PFSK-1 (cell line): ENCODE data around the gene CHST10.

Experiments used
- FOXP2 ChIP-seq: optimal IDR thresholded peaks from 2 replicates; pipeline ENCODE3; 2011; ENCODE audit warnings: borderline replicate concordance, control low read depth, inconsistent platforms; ENCODE audit not compliant: insufficient read depth; ENCODE audit errors: extremely low read length, extremely low read depth
- POLR2AphosphoS5 ChIP-seq: IDR thresholded peaks from 2 replicates; pipeline ENCODE4 v1.6.1; 2012; ENCODE audit warnings: low read depth, mild to moderate bottlenecking, control low read depth, low read length, moderate library complexity
- SIN3A ChIP-seq: IDR thresholded peaks from 2 replicates; pipeline ENCODE4 v1.6.1; 2012; ENCODE audit warnings: mild to moderate bottlenecking, low read length, moderate library complexity, borderline replicate concordance; ENCODE audit not compliant: insufficient read depth
- TAF1 ChIP-seq: IDR thresholded peaks from 2 replicates; pipeline ENCODE4 v1.6.1; 2012; ENCODE audit warnings: low read length, control low read depth, borderline replicate concordance; ENCODE audit not compliant: insufficient read depth
- TF ChIP-seq, protein P1 (sequence below), 2 experiments: IDR thresholded peaks; 2 replicates each; pipeline versions ENCODE4 v1.6.1 to v1.8.0; 2011 to 2012; ENCODE audit warnings: low read depth in 2 of 2, low read length in 2 of 2, control low read depth in 1 of 2, inconsistent platforms in 1 of 2, mild to moderate bottlenecking in 1 of 2, moderate library complexity in 1 of 2; ENCODE audit not compliant: insufficient read depth in 1 of 2

Gene CHST10

DNA sequence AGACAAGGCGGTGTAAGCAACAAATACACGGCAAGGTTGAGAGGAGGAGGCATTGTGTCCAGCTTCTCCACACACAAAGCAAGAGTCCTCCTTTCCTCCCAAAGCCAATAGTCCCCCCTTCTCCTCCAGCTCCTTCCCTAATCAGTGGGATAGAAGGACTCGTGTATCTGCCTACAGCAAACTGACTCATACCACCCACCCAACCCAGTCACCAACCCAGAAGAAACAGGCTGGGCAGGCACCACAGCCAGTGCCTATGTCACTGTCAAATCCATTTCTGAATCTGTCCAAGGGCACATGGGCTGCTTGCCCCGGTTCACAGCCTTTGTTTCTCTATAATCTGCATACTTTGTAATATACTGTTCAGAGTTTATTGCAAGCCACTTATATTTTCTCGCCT, 33.6 kb upstream of the CHST10 start:
- no peak for TF ChIP-seq FOXP2
- TF ChIP-seq, protein P1, sequence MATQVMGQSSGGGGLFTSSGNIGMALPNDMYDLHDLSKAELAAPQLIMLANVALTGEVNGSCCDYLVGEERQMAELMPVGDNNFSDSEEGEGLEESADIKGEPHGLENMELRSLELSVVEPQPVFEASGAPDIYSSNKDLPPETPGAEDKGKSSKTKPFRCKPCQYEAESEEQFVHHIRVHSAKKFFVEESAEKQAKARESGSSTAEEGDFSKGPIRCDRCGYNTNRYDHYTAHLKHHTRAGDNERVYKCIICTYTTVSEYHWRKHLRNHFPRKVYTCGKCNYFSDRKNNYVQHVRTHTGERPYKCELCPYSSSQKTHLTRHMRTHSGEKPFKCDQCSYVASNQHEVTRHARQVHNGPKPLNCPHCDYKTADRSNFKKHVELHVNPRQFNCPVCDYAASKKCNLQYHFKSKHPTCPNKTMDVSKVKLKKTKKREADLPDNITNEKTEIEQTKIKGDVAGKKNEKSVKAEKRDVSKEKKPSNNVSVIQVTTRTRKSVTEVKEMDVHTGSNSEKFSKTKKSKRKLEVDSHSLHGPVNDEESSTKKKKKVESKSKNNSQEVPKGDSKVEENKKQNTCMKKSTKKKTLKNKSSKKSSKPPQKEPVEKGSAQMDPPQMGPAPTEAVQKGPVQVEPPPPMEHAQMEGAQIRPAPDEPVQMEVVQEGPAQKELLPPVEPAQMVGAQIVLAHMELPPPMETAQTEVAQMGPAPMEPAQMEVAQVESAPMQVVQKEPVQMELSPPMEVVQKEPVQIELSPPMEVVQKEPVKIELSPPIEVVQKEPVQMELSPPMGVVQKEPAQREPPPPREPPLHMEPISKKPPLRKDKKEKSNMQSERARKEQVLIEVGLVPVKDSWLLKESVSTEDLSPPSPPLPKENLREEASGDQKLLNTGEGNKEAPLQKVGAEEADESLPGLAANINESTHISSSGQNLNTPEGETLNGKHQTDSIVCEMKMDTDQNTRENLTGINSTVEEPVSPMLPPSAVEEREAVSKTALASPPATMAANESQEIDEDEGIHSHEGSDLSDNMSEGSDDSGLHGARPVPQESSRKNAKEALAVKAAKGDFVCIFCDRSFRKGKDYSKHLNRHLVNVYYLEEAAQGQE (IDR thresholded peaks at IDR 0.05; ENCODE audit: insufficient read depth in 1 of 2, low read depth in 2 of 2, low read length in 2 of 2), result no peak
- no peak for TF ChIP-seq SIN3A
- TF ChIP-seq TAF1, result no peak
- TF ChIP-seq POLR2AphosphoS5, result no peak

DNA sequence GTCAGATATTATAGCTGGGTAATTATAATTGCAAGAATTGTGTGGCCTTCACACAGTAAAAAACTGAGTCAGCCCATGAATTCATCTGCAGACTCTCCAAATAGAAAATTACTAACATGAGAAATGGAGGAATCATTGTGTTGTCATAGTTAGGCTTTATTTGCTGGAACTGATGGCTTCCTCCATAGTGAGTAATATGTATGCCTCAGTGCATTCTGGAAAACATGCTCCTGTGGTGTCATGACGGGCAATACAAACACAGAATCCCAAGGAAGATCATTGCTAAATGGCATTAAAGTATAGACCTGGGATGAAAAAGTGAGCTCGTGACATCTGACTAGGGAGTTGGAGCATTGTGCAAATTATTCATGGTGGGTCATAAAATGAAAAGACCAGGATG, 29.2 kb upstream of the CHST10 start:
- TF ChIP-seq POLR2AphosphoS5 (no peak), SIN3A (no peak), FOXP2 (no peak), TAF1 (no peak)
- TF ChIP-seq, protein P1 (IDR thresholded peaks at IDR 0.05; ENCODE audit: insufficient read depth in 1 of 2, low read depth in 2 of 2, low read length in 2 of 2), result no peak

DNA sequence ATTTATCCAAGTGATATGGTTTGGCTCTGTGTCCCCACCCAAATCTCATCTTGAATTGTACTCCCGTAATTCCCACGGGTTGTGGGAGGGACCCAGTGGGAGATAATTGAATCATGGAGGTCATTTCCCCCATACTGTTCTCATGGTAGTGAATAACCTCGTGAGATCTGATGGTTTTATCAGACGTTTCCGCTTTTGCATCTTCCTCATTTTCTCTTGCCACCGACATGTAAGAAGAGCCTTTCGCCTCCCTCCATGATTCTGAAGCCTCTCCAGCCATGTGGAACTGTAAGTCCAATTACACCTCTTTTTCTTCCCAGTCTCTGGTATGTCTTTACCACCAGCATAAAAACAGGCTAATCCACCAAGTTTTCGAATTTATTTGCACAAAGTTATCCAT, 20.3 kb upstream of the CHST10 start:
- TF ChIP-seq, protein P1 (IDR thresholded peaks at IDR 0.05; ENCODE audit: insufficient read depth in 1 of 2, low read depth in 2 of 2, low read length in 2 of 2), result no peak
- TF ChIP-seq TAF1, result no peak
- TF ChIP-seq POLR2AphosphoS5, result no peak
- no peak for TF ChIP-seq SIN3A
- no peak for TF ChIP-seq FOXP2

DNA sequence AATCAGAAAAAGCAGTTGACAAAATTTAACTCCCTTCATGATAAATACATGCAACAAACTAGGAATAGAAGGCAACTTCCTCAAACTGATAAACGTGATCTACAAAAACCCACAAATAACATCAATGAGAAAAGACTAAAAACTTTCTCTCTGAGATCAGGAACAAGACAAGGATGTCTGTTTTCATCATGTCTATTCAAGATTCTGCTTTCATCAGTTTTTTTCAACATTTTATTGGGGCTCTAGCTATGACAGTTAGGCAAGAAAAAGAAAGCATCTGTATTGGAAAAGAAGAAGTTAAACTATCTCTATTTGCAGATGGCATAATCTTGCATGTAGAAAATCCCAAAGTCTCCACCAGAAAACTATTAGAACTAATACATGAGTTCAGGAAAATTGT, 12.3 kb upstream of the CHST10 start:
- TF ChIP-seq TAF1, result no peak
- no peak for TF ChIP-seq POLR2AphosphoS5
- no peak for TF ChIP-seq SIN3A
- no peak for TF ChIP-seq FOXP2
- TF ChIP-seq, protein P1 (IDR thresholded peaks at IDR 0.05; ENCODE audit: insufficient read depth in 1 of 2, low read depth in 2 of 2, low read length in 2 of 2), result no peak
